Measurements from ENCODE around the gene SLC6A9. TPM values are rescaled to one million over a fixed set of nuclear protein-coding genes. Genes with fewer than 3 reads are reported as not detected.

The SLC6A9 gene
- total RNA-seq, 4 donors from 2014 or later = 0.16 to 0.63 (median 0.29) TPM; not detected in 1

GRCh38 chr1:43980255-43981134, 50.8 kb downstream of the SLC6A9 start:
- H3K4me1 ChIP-seq = peaks cover 23 to 32% of the 10 kb centered on the region in 2 donors
- intact Hi-C loops (cut with DNase I; ENCODE audit: low total_unique reads) = loop anchor here (1.0 kb wide), 1 partner anchor 11 kb away; the partner anchor contains the start of gene CCDC24
- DNase-seq (no peak), ATAC-seq (no peak)
- no peaks in the 10 kb centered on the region for H3K9me3 ChIP-seq
- TF ChIP-seq POLR2A (IDR thresholded peaks at IDR 0.05) (no peak), CTCF (IDR thresholded peaks at IDR 0.05 in 4 of 5, conservative IDR thresholded peaks at IDR 0.05 in 1 of 5) (no peak)
- peak overlapping the region; percentile 63 to 92 (median 68) for H3K4me3 ChIP-seq
- peak overlapping the region in 3 of 4 donors; percentile 60 to 70 (median 64) for H3K27ac ChIP-seq
- H3K36me3 ChIP-seq = peaks cover 0 to 32% of the 10 kb centered on the region in 2 donors
- in situ Hi-C loops (cut with MboI; ENCODE audit: low sequenced_read_pairs in 4 of 4) = no loop called here
- no peaks in the 10 kb centered on the region for H3K27me3 ChIP-seq

GRCh38 chr1:43979528-43980254, 51.6 kb downstream of the SLC6A9 start:
- Histone ChIP-seq H3K9me3 (no peaks in the 10 kb centered on the region), H3K27ac (peak overlapping the region; percentile 60 to 70 (median 64)), H3K4me3 (peak overlapping the region; percentile 63 to 92 (median 68)), H3K27me3 (no peaks in the 10 kb centered on the region), H3K4me1 (peaks cover 25 to 36% of the 10 kb centered on the region in 2 donors), H3K36me3 (peaks cover 0 to 28% of the 10 kb centered on the region in 2 donors)
- DNase-seq = peak in 1 of 2 donors; percentile 19
- peak in 1 of 2 donors; percentile 21 for ATAC-seq
- TF ChIP-seq CTCF (IDR thresholded peaks at IDR 0.05 in 4 of 5, conservative IDR thresholded peaks at IDR 0.05 in 1 of 5) = no peak
- TF ChIP-seq POLR2A (IDR thresholded peaks at IDR 0.05) = no peak
- in situ Hi-C loops (cut with MboI; ENCODE audit: low sequenced_read_pairs in 4 of 4) (no loop called here), intact Hi-C loops (cut with DNase I; ENCODE audit: low total_unique reads) (loop anchor here (1.0 to 10.0 kb wide), 2 partner anchors 12 to 375 kb away; partner anchors contain the start of genes CCDC24 and ERI3)

- intact Hi-C loops (cut with DNase I; ENCODE audit: low total_unique reads) (loop anchor here (10.0 kb wide), 1 partner anchor 376 kb away; the partner anchor contains the start of gene ERI3), in situ Hi-C loops (cut with MboI; ENCODE audit: low sequenced_read_pairs in 4 of 4) (no loop called here)
- H3K27me3 ChIP-seq = no peaks in the 10 kb centered on the region
- H3K27ac ChIP-seq = peak overlapping the region; percentile 60 to 70 (median 64)
- H3K4me1 ChIP-seq = peaks cover 25 to 38% of the 10 kb centered on the region in 2 donors
- ATAC-seq (no peak), DNase-seq (no peak)
- no peaks in the 10 kb centered on the region for H3K9me3 ChIP-seq
- H3K4me3 ChIP-seq = peak overlapping the region; percentile 63 to 92 (median 68)
- TF ChIP-seq CTCF (IDR thresholded peaks at IDR 0.05 in 4 of 5, conservative IDR thresholded peaks at IDR 0.05 in 1 of 5) (no peak), POLR2A (IDR thresholded peaks at IDR 0.05) (no peak)
- H3K36me3 ChIP-seq = peaks cover 0 to 23% of the 10 kb centered on the region in 2 donors
Measured at GRCh38 chr1:43979261-43979527, 52.1 kb downstream of the SLC6A9 start.

DNA sequence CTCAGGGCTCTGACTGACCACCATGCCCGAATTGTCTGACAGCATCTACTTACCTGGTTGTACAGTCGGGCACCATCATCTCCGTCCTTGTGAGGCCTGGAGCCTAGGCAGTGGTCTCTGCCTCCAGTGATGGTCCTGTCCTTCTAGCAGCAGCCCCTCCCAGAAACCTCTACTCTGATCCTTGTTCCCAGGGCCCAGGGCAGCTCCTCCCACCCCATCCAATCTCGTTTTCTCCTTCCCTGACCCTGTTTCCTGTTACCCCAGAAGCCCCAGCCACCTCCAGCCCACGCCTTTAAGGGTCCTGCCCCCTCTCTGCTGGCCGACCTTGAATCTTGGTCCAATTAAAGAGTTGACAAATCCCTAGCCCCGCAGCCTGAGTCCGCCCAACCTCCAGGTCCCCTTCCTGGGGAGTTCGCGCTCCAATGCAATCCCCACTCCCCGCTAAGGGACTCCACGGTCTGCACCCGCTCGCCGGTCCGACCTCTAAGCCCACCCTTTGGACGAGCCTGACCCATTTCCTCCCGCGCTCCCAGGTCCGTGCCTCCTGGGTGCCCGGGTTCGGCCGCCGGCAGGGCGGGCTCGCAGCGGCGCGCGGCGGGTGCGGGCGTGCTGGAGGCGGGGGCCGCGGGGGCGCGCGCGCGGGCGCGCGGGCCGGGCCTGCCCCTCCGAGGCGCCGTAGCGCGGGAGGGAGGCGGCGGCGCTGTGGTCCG, 52.6 kb downstream of the SLC6A9 start, which contains the start of gene B4GALT2:
Gene B4GALT2 (plus strand): TSS at position 660 of the 710 bp plus-strand sequence. CDS start 1,951 bp downstream, outside the sequence.
- H3K4me3 ChIP-seq = peak within 1 kb of the TSS; percentile 63 to 92 (median 68)
- intact Hi-C loops (cut with DNase I; ENCODE audit: low total_unique reads) = loop anchor here (10.0 kb wide), 1 partner anchor 376 kb away; the partner anchor contains the start of gene ERI3
- TF ChIP-seq POLR2A (IDR thresholded peaks at IDR 0.05) (peak in 1 of 2 donors; percentile 7), CTCF (IDR thresholded peaks at IDR 0.05 in 4 of 5, conservative IDR thresholded peaks at IDR 0.05 in 1 of 5) (no peak)
- ATAC-seq (peak; percentile 7 to 21), DNase-seq (no peak)
- no peaks in the 10 kb centered on the region for H3K27me3 ChIP-seq
- H3K27ac ChIP-seq = peak within 1 kb of the TSS; percentile 64 to 79 (median 72)
- H3K4me1 ChIP-seq = peaks cover 30 to 42% of the 10 kb centered on the region in 2 donors
- in situ Hi-C loops (cut with MboI; ENCODE audit: low sequenced_read_pairs in 4 of 4) = no loop called here
- peaks cover 0 to 20% of the 10 kb centered on the region in 2 donors for H3K36me3 ChIP-seq
- no peaks in the 10 kb centered on the region for H3K9me3 ChIP-seq

Data from gastrocnemius medialis (tissue), 4 donors.